Measurements from ENCODE around the gene BNIP3. TPM values are rescaled to one million over a fixed set of nuclear protein-coding genes. Genes with fewer than 3 reads are reported as not detected.

Gene BNIP3
- total RNA-seq, 1 donor from 2014 or later = 38.9 TPM

DNA sequence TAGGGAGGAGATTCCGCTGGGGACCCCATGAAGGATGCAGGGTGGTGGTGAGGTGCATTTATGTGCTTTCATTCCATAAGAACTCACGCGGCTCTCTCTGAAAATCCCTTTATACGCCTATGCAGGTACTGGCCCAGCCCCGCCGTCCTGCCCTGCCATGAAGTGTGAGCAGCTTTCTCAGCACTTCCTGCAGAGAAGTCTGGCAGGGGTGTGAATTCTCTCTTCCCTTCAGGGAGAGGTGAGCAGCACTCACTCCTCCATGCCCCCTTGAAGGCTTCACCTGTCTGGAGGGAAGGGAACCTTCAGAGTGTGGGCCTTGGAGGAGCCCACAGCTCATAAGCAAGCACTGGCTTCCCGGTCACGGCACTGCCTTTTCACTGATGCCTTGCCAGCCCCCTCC lies 47.0 kb downstream of the BNIP3 start:
- DNase-seq = no peak
- TF ChIP-seq, protein P1, sequence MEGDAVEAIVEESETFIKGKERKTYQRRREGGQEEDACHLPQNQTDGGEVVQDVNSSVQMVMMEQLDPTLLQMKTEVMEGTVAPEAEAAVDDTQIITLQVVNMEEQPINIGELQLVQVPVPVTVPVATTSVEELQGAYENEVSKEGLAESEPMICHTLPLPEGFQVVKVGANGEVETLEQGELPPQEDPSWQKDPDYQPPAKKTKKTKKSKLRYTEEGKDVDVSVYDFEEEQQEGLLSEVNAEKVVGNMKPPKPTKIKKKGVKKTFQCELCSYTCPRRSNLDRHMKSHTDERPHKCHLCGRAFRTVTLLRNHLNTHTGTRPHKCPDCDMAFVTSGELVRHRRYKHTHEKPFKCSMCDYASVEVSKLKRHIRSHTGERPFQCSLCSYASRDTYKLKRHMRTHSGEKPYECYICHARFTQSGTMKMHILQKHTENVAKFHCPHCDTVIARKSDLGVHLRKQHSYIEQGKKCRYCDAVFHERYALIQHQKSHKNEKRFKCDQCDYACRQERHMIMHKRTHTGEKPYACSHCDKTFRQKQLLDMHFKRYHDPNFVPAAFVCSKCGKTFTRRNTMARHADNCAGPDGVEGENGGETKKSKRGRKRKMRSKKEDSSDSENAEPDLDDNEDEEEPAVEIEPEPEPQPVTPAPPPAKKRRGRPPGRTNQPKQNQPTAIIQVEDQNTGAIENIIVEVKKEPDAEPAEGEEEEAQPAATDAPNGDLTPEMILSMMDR (IDR thresholded peaks at IDR 0.05) = no peak
- no peaks in the 10 kb centered on the region for H3K27me3 ChIP-seq (ENCODE audit: low read depth)

DNA sequence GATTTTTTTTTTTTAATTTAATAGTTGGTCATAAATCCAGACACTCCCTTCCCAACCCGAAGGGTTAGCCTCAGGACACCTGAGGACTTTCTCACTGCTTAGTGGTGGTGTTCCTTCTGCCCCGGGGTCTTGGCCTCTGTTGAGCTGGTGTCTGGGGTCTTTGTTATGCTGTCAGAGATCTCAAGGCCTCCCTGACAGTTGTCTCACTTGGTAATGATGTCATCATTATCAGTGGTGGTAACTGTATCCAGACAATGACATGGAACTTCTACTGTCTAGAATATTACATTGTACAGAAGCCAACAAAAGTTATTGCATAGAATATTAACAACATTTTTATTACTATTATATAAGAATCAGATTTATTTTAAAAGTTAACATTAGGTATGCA lies 48.0 kb downstream of the BNIP3 start:
- H3K4me1 ChIP-seq = peaks cover 24% of the 10 kb centered on the region
- no peaks in the 10 kb centered on the region for H3K9me3 ChIP-seq
- intact Hi-C loops (cut with DNase I) = no loop called here
- H3K4me3 ChIP-seq = no peak overlapping the region
- H3K27ac ChIP-seq = no peak overlapping the region
- ATAC-seq (no peak), DNase-seq (no peak)
- H3K27me3 ChIP-seq (ENCODE audit: low read depth) = no peaks in the 10 kb centered on the region
- H3K36me3 ChIP-seq = peaks cover 42% of the 10 kb centered on the region
- TF ChIP-seq, protein P1 (IDR thresholded peaks at IDR 0.05) = no peak

More for the DNA sequence above, 47.0 kb downstream of the BNIP3 start:
- intact Hi-C loops (cut with DNase I) = no loop called here
- no peak for ATAC-seq
- H3K4me3 ChIP-seq = no peak overlapping the region
- H3K9me3 ChIP-seq = no peaks in the 10 kb centered on the region
- peaks cover 13% of the 10 kb centered on the region for H3K4me1 ChIP-seq
- peaks cover 48% of the 10 kb centered on the region for H3K36me3 ChIP-seq
- H3K27ac ChIP-seq = no peak overlapping the region

DNA sequence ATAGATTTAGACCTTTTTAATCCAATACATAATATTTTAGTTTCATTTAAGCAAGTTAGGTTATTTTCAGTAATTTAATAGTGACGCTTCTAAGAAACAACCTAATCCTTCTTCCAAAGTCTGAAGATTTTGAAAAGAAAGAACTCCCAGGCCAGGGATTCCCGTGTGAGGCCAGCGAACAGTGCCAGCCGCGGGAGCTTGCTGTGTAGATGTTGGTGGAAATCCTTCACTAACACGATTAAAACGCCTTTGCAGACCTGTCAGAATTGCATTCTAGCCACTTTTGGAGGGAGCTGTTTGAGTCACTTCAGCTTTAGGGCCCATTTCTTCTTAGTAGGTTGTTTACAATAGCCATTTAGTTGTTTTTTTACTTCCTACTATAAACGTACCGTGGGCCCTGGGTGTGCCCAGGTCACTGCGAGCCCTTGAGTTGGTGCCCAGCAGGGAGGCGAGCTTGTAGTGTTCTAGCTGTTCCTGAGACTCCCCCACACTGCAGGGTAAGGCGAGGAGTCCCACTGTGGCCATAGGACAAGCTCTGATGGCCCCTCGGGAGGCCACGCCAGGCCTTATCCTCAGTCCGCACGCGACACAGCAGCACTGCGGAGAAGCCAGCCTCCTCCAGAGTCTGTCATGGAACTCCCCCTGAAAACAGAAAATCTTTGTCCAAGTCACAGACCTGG lies 48.6 kb downstream of the BNIP3 start:
- no peak overlapping the region for H3K27ac ChIP-seq
- ATAC-seq (no peak), DNase-seq (no peak)
- H3K4me3 ChIP-seq = no peak overlapping the region
- intact Hi-C loops (cut with DNase I) = no loop called here
- H3K4me1 ChIP-seq = peaks cover 29% of the 10 kb centered on the region
- TF ChIP-seq, protein P1 (IDR thresholded peaks at IDR 0.05) = no peak
- H3K36me3 ChIP-seq = peaks cover 37% of the 10 kb centered on the region
- H3K27me3 ChIP-seq (ENCODE audit: low read depth) = no peaks in the 10 kb centered on the region
- no peaks in the 10 kb centered on the region for H3K9me3 ChIP-seq

DNA sequence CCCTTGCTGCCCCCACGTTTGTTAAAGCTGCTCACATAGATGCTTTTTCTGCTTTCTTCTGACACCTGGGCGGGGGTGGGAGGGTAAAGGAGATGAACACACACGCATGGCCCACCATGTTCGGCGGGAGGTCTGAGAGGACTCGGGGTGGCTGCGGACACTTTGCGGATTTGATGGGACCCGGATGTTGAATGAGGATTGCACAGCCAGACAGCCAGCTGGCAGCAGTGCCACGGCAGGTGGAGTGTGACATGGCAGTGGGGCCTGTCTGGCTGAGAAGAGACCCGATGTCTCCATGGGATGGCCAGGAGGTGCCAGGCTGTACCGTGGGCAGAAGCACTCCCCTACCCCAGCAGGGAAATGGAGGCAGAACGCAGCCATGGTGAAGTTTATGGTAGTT lies 49.7 kb downstream of the BNIP3 start:
- ATAC-seq (no peak), DNase-seq (no peak)
- TF ChIP-seq, protein P1 (IDR thresholded peaks at IDR 0.05) = no peak
- intact Hi-C loops (cut with DNase I) = no loop called here
- Histone ChIP-seq H3K4me1 (peaks cover 38% of the 10 kb centered on the region), H3K36me3 (peaks cover 25% of the 10 kb centered on the region), H3K9me3 (no peaks in the 10 kb centered on the region), H3K27me3 (ENCODE audit: low read depth) (no peaks in the 10 kb centered on the region), H3K27ac (no peak overlapping the region), H3K4me3 (no peak overlapping the region)

DNA sequence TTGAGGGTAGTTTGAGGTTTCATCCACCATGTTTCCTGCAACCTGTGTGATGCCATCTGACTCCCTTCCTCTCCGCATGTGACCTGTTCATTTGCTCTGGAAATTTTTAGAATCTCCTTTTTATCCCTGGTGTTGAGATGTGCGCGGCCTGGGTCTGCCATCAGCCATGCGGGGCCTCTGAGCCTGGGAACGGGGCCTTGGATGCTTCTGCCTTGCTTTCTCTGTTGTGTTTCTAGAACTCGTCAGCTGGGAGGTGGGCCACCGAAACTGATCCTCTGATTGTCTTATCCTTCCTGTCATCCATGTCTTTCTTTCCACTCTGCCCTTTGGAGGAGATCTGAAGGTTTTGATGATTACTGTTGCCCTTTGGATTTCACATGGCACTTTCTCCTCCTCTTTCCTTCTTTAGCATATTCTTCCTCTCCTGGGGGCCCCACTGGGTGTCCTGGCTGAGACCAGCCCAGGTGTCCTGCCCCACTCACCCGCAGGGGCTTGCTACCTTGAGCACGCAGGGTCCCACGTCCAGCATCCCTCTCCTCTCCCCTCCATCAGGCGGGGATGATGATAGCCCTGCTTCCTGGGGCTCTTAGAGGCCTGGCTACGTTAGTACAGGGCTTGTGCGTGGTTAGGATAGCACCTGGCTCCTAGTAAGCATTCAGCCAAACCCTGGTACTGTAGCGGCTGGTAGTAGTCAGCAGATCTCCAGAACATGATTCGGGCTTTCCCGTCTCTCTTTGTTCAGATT lies 51.0 kb downstream of the BNIP3 start:
- ATAC-seq = no peak
- H3K27me3 ChIP-seq (ENCODE audit: low read depth) = no peaks in the 10 kb centered on the region
- DNase-seq = no peak
- H3K27ac ChIP-seq = no peak overlapping the region
- H3K4me3 ChIP-seq = no peak overlapping the region
- intact Hi-C loops (cut with DNase I) = no loop called here
- H3K4me1 ChIP-seq = peaks cover 38% of the 10 kb centered on the region
- H3K36me3 ChIP-seq = peaks cover 13% of the 10 kb centered on the region
- peaks cover under 1% of the 10 kb centered on the region for H3K9me3 ChIP-seq
- TF ChIP-seq, protein P1 (IDR thresholded peaks at IDR 0.05) = no peak
